ENCODE measurements around the gene TMPRSS4.

Gene TMPRSS4

DNA sequence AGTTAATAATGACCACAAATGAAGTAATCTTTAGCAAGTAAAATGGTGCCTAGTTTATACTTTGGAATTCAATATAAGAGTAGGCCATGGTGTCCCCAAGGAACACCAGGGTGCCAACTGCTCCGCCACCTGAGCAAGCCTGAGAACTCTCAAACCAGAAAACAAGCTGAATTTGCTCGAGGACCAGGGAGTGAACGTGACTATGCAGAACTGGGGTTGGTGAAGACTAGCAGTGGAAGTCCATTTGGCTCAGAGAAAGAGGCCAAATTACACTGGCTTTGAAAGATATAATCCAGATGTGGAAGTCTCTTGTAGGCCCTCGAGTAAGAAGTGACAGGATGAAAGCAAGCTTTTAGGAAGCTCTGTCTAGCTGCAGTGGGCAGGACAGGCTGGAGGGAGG, 18.6 kb downstream of the TMPRSS4 start:
- TF ChIP-seq, protein P1, sequence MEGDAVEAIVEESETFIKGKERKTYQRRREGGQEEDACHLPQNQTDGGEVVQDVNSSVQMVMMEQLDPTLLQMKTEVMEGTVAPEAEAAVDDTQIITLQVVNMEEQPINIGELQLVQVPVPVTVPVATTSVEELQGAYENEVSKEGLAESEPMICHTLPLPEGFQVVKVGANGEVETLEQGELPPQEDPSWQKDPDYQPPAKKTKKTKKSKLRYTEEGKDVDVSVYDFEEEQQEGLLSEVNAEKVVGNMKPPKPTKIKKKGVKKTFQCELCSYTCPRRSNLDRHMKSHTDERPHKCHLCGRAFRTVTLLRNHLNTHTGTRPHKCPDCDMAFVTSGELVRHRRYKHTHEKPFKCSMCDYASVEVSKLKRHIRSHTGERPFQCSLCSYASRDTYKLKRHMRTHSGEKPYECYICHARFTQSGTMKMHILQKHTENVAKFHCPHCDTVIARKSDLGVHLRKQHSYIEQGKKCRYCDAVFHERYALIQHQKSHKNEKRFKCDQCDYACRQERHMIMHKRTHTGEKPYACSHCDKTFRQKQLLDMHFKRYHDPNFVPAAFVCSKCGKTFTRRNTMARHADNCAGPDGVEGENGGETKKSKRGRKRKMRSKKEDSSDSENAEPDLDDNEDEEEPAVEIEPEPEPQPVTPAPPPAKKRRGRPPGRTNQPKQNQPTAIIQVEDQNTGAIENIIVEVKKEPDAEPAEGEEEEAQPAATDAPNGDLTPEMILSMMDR (IDR thresholded peaks at IDR 0.05; ENCODE audit: low read depth, low read length) = no peak
- H3K4me3 ChIP-seq (ENCODE audit: low read depth, low read length) = no peak overlapping the region
- in situ Hi-C loops (cut with HindIII; ENCODE audit: low sequenced_read_pairs) = no loop called here
- no peak for DNase-seq (ENCODE audit: low read depth, low spot score)

DNA sequence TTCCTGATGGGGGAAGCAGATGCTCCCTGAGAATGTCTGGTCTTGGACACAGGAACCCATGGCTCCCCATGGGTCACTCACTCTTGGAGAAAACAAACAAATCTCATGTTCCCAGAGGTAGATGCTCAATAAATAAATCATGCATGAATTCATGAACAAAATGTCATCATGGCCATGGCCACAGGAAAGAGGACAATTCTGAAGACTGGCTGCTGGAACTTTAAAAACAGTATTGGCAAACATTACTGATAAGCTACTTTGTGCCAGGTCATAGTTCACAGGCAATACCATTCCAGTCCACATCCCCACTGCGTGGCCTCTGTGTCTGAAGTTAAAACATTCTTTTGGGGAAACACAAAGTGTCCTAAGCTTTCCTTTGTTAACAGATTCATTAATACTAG, 19.1 kb downstream of the TMPRSS4 start:
- no peak for DNase-seq (ENCODE audit: low read depth, low spot score)
- TF ChIP-seq, protein P1 (IDR thresholded peaks at IDR 0.05; ENCODE audit: low read depth, low read length) = no peak
- no peak overlapping the region for H3K4me3 ChIP-seq (ENCODE audit: low read depth, low read length)
- in situ Hi-C loops (cut with HindIII; ENCODE audit: low sequenced_read_pairs) = no loop called here

DNA sequence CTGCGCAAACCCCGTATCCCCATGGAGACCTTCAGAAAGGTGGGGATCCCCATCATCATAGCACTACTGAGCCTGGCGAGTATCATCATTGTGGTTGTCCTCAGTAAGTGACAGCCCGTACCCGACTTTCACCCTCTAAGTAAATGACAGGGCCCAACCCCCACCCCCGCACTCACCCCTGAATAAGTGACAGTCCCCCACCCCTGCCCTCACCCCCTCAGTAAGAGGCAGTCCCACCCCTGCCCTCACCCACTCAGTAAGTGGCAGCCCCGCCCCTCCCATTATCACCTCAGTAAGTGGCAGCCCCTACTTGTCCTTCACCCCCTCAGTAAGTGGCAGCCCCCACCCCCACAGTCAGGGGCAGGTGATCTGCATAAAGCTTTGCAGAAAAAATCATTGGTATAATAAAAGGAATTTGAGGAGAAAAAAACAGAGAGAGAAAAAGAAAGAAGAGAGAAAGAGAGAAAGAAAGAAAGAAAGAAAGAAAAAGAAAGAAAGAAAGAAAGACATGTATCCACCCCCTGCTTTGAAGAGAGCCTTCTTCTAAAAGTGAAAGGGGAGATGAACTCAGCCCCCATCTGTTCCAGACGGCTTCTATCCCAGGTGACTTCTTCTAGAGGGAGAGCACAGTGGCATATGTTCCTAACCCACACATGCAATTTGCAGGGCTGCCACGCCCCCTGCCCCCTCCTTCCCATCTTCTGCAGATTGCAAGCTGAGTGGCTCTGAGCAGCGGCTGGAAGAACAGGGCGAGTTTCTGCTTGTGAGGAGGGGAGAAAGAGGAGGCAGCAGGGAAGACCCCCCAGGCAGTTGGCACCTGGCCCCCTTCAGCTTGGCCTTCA, 22.3 kb downstream of the TMPRSS4 start:
- in situ Hi-C loops (cut with HindIII; ENCODE audit: low sequenced_read_pairs) = no loop called here

DNA sequence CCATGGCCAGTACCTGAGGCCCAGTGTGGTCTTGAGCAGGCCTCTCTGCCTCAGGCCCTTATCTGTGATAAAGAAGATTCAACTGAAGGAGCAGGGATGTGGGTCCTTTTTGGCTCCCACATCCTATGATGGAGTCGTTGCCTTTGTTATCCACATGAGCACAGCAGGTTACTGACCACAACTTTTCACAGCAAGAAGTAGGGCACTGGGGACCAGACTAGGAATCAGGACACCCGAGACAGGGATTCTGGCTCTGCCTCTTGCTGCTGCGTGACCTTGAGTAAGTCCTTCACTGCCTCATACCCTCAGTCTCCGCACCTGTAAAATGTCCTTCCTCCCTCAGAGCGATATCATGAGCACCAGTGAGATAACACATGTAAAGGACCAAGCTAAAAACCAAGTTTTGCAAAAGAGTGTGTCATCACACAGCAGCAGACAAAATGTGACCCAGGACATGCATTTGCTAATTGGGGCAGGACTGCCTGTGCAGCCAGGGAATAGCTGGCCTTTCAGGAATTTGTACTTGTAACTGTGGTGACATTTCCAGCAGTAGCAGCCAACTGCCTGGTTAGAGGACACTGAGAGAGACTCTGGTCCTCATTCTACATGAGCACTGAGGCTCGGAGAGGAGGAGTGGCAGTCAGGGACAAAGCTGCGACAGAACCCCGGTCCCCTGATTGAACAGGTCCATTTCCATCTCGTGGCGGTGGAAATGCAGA, 23.1 kb downstream of the TMPRSS4 start:
- DNase-seq (ENCODE audit: low read depth, low spot score) = no peak
- no peak overlapping the region for H3K4me3 ChIP-seq (ENCODE audit: low read depth, low read length)
- TF ChIP-seq, protein P1 (IDR thresholded peaks at IDR 0.05; ENCODE audit: low read depth, low read length) = no peak
- in situ Hi-C loops (cut with HindIII; ENCODE audit: low sequenced_read_pairs) = no loop called here

More for the DNA sequence above, 22.3 kb downstream of the TMPRSS4 start:
- H3K4me3 ChIP-seq (ENCODE audit: low read depth, low read length) = no peak overlapping the region
- TF ChIP-seq, protein P1 (IDR thresholded peaks at IDR 0.05; ENCODE audit: low read depth, low read length) = no peak
- no peak for DNase-seq (ENCODE audit: low read depth, low spot score)

DNA sequence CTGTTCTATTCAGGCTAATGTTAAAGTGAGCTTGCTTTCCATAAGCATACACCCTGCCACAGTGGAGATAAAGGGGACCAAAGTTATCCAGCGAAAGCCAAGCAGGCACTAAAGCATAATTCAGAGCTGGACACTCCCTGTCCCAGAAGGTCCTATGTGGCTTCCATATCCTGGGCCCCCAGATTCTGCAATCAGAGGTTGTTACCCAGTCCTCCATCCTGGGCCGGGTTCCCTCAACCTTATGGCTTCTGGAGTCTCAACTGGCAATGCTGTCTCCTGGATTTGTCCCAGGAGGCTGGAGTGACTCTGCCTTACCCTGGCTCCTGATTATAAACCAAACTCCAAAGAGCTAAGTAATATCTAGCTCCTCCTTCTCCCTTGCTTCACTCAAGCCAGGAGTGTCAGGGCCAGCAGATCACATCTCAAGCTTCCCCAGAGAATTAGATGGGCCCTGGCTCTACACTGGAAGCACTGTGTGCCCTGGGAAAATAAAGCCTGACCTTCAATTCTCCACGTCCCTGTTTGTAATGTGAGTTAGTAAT, 23.9 kb downstream of the TMPRSS4 start:
- no peak overlapping the region for H3K4me3 ChIP-seq (ENCODE audit: low read depth, low read length)
- TF ChIP-seq, protein P1 (IDR thresholded peaks at IDR 0.05; ENCODE audit: low read depth, low read length) = no peak
- in situ Hi-C loops (cut with HindIII; ENCODE audit: low sequenced_read_pairs) = no loop called here
- DNase-seq (ENCODE audit: low read depth, low spot score) = no peak

DNA sequence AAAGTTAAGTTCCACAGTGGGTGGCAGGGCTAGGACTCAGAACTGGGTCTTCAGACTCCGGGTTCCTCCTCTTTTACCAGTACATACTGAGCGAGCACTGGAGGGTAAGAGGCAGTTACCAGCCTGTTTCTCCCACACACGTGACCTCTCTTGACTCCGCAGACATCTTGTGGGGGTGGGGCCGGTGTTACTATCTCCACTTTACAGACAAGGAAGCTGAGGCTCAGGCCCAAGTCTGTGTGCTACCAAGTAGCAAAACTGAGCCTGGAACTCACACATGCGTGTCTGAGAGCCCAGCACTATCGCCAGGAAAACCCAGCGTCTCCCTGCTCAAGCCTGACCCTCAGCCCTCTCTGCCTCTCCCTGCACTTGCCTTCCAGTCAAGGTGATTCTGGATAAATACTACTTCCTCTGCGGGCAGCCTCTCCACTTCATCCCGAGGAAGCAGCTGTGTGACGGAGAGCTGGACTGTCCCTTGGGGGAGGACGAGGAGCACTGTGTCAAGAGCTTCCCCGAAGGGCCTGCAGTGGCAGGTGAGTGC, 25.9 kb downstream of the TMPRSS4 start:
- H3K4me3 ChIP-seq (ENCODE audit: low read depth, low read length) = no peak overlapping the region
- in situ Hi-C loops (cut with HindIII; ENCODE audit: low sequenced_read_pairs) = no loop called here
- TF ChIP-seq, protein P1 (IDR thresholded peaks at IDR 0.05; ENCODE audit: low read depth, low read length) = no peak
- no peak for DNase-seq (ENCODE audit: low read depth, low spot score)
